Trophoblast cell (in vitro differentiated cells and primary cell): ENCODE measurements around the gene H6PD.

Source experiments
- DNase-seq, 2 donors: peaks; one replicate each; pipeline ENCODE4 v3.0.0-alpha.2; 2016
- H2AFZ ChIP-seq: 2 replicates; pipeline ENCODE4 v1.6.1; 2013; ENCODE audit warnings: low read length, moderate library complexity, mild to moderate bottlenecking; ENCODE audit not compliant: insufficient read depth, poor library complexity
- H2AK5ac ChIP-seq: 2 replicates; pipeline ENCODE4 v1.6.1; 2013; ENCODE audit warnings: mild to moderate bottlenecking, low read length
- H2BK120ac ChIP-seq: 2 replicates; pipeline ENCODE4 v1.6.1; 2013; ENCODE audit warnings: low read length, mild to moderate bottlenecking, moderate library complexity; ENCODE audit not compliant: insufficient read depth, poor library complexity
- H2BK12ac ChIP-seq: 2 replicates; pipeline ENCODE4 v1.6.1; 2013; ENCODE audit warnings: mild to moderate bottlenecking, low read length, moderate library complexity
- H2BK5ac ChIP-seq: 2 replicates; pipeline ENCODE4 v1.6.1; 2013; ENCODE audit warnings: low read length, low read depth, moderate library complexity, mild to moderate bottlenecking; ENCODE audit not compliant: poor library complexity
- H3K14ac ChIP-seq: 2 replicates; pipeline ENCODE4 v1.6.1; 2013; ENCODE audit warnings: mild to moderate bottlenecking, low read length
- H3K18ac ChIP-seq: 2 replicates; pipeline ENCODE4 v1.6.1; 2013; ENCODE audit warnings: mild to moderate bottlenecking, low read length
- H3K23ac ChIP-seq: 2 replicates; pipeline ENCODE4 v1.6.1; 2013; ENCODE audit warnings: low read length
- H3K27ac ChIP-seq: 2 replicates; pipeline ENCODE4 v1.5.1; 2013; ENCODE audit warnings: low read depth, mild to moderate bottlenecking, inconsistent platforms, low read length, moderate library complexity
- H3K27me3 ChIP-seq: 2 replicates; pipeline ENCODE4 v1.6.1; 2013; ENCODE audit warnings: inconsistent platforms, mild to moderate bottlenecking, low read length, moderate library complexity; ENCODE audit not compliant: insufficient read depth
- H3K36me3 ChIP-seq, 2 experiments: 1 replicate in 1 of 2; 2 replicates in 1 of 2; pipeline ENCODE4 v1.6.1; 2013; ENCODE audit warnings: low read length in 2 of 2, mild to moderate bottlenecking in 2 of 2, moderate library complexity in 1 of 2; ENCODE audit not compliant: insufficient read depth in 2 of 2, control insufficient read depth in 1 of 2
- H3K4ac ChIP-seq: 2 replicates; pipeline ENCODE4 v1.6.1; 2013; ENCODE audit warnings: low read depth, mild to moderate bottlenecking, low read length, moderate library complexity
- H3K4me1 ChIP-seq, 2 experiments: 1 replicate in 1 of 2; 2 replicates in 1 of 2; pipeline ENCODE4 v1.6.1; 2013; ENCODE audit warnings: low read length in 2 of 2, mild to moderate bottlenecking in 2 of 2, moderate library complexity in 1 of 2; ENCODE audit not compliant: insufficient read depth in 2 of 2, control insufficient read depth in 1 of 2
- H3K4me2 ChIP-seq: 2 replicates; pipeline ENCODE4 v1.6.1; 2013; ENCODE audit warnings: inconsistent platforms, mild to moderate bottlenecking, low read length, moderate library complexity
- H3K4me3 ChIP-seq: 2 replicates; pipeline ENCODE4 v1.5.1; 2013; ENCODE audit warnings: mild to moderate bottlenecking, low read depth, low read length, inconsistent platforms
- H3K79me1 ChIP-seq: one replicate; pipeline ENCODE4 v1.6.1; 2013; ENCODE audit warnings: low read length
- H3K79me2 ChIP-seq: 2 replicates; pipeline ENCODE4 v1.6.1; 2013; ENCODE audit warnings: low read length, mild to moderate bottlenecking; ENCODE audit not compliant: control insufficient read depth, insufficient read depth, poor library complexity
- H3K9ac ChIP-seq: 2 replicates; pipeline ENCODE4 v1.6.1; 2013; ENCODE audit warnings: mild to moderate bottlenecking, low read length
- H3K9me3 ChIP-seq: 2 replicates; pipeline ENCODE4 v1.6.1; 2013; ENCODE audit warnings: low read depth, mild to moderate bottlenecking, control low read depth, inconsistent platforms, low read length; ENCODE audit not compliant: insufficient read depth
- H4K12ac ChIP-seq: 2 replicates; pipeline ENCODE4 v1.6.1; 2013; ENCODE audit warnings: low read depth, mild to moderate bottlenecking, low read length, moderate library complexity
- H4K8ac ChIP-seq: 2 replicates; pipeline ENCODE4 v1.6.1; 2013; ENCODE audit warnings: low read depth, mild to moderate bottlenecking, low read length, moderate library complexity
- H4K91ac ChIP-seq: one replicate; pipeline ENCODE4 v1.6.1; 2013; ENCODE audit warnings: low read depth, mild to moderate bottlenecking, low read length, moderate library complexity
- WGBS: extraction: QIAGEN DNeasy Blood & Tissue Kit; methylation state at CpG from one replicate; pipeline ENCODE4 v1.1.7; 2013; ENCODE audit warnings: missing lambda C conversion rate; ENCODE audit not compliant: insufficient read length, insufficient coverage; ENCODE audit errors: extremely low coverage; 5-methylcytosine and 5-hydroxymethylcytosine counted together

The H6PD gene

GRCh38 chr1:9315411-9316079 is 81.0 kb downstream of the H6PD start:
- no peak overlapping the region for H3K4me3 ChIP-seq
- no peak overlapping the region for H4K8ac ChIP-seq
- no CpG with 5 or more reads among the region's 20 CpGs for WGBS
- H3K79me1 ChIP-seq = peaks cover 1% of the 10 kb centered on the region
- no peak overlapping the region for H2BK120ac ChIP-seq
- H3K79me2 ChIP-seq = peaks cover 69% of the 10 kb centered on the region
- peaks cover 2% of the 10 kb centered on the region for H3K9me3 ChIP-seq
- peak overlapping the region; percentile 78 for H3K4ac ChIP-seq
- no peak overlapping the region for H4K91ac ChIP-seq
- no peaks in the 10 kb centered on the region for H3K27me3 ChIP-seq
- no peak overlapping the region for H3K23ac ChIP-seq
- no peak overlapping the region for H4K12ac ChIP-seq
- H3K18ac ChIP-seq = peak overlapping the region; percentile 26
- H3K14ac ChIP-seq = no peak overlapping the region
- no peak for DNase-seq
- H3K27ac ChIP-seq = no peak overlapping the region
- no peak overlapping the region for H3K9ac ChIP-seq
- H2AK5ac ChIP-seq = no peak overlapping the region
- no peak overlapping the region for H2AFZ ChIP-seq
- H3K4me1 ChIP-seq = peaks cover 26 to 56% of the 10 kb centered on the region in 2 experiments
- H3K4me2 ChIP-seq = no peak overlapping the region
- H3K36me3 ChIP-seq = peaks cover 53 to 56% of the 10 kb centered on the region in 2 experiments
- no peak overlapping the region for H2BK12ac ChIP-seq
- no peak overlapping the region for H2BK5ac ChIP-seq

- no CpG with 5 or more reads among the region's 7 CpGs for WGBS
- Histone ChIP-seq H2BK5ac (no peak overlapping the region), H2AFZ (no peak overlapping the region), H3K9me3 (peaks cover 2% of the 10 kb centered on the region), H3K4me1 (peaks cover 30 to 59% of the 10 kb centered on the region in 2 experiments), H3K4me2 (no peak overlapping the region), H2BK12ac (no peak overlapping the region), H3K27ac (no peak overlapping the region), H3K79me1 (peaks cover 1% of the 10 kb centered on the region), H4K8ac (no peak overlapping the region), H4K12ac (no peak overlapping the region), H3K36me3 (peaks cover 53 to 56% of the 10 kb centered on the region in 2 experiments), H3K14ac (no peak overlapping the region), H3K9ac (no peak overlapping the region), H3K23ac (no peak overlapping the region), H3K79me2 (peaks cover 67% of the 10 kb centered on the region), H3K4me3 (no peak overlapping the region), H3K18ac (peak overlapping the region; percentile 26), H3K27me3 (no peaks in the 10 kb centered on the region), H2AK5ac (no peak overlapping the region), H4K91ac (no peak overlapping the region), H3K4ac (peak overlapping the region; percentile 78), H2BK120ac (no peak overlapping the region)
- no peak for DNase-seq
Measured at GRCh38 chr1:9316080-9316444, 81.5 kb downstream of the H6PD start.

GRCh38 chr1:9316512-9316911 is 81.9 kb downstream of the H6PD start:
- DNase-seq = no peak
- H3K9me3 ChIP-seq = peaks cover 2% of the 10 kb centered on the region

GRCh38 chr1:9317072-9317471 is 82.5 kb downstream of the H6PD start:
- Histone ChIP-seq H3K4ac (peak overlapping the region; percentile 78), H2BK12ac (no peak overlapping the region), H2BK120ac (no peak overlapping the region), H2BK5ac (no peak overlapping the region), H3K9me3 (peaks cover 2% of the 10 kb centered on the region), H3K4me3 (no peak overlapping the region), H3K36me3 (peaks cover 58 to 63% of the 10 kb centered on the region in 2 experiments), H4K8ac (no peak overlapping the region), H3K23ac (no peak overlapping the region), H3K27ac (no peak overlapping the region), H3K18ac (no peak overlapping the region), H2AK5ac (no peak overlapping the region), H3K27me3 (no peaks in the 10 kb centered on the region), H4K12ac (no peak overlapping the region), H3K79me2 (peaks cover 67% of the 10 kb centered on the region), H3K79me1 (peaks cover 1% of the 10 kb centered on the region), H3K14ac (no peak overlapping the region), H3K4me1 (peaks cover 31 to 60% of the 10 kb centered on the region in 2 experiments), H3K4me2 (no peak overlapping the region), H2AFZ (no peak overlapping the region), H3K9ac (no peak overlapping the region), H4K91ac (no peak overlapping the region)
- DNase-seq = no peak
- WGBS = no CpG with 5 or more reads among the region's 7 CpGs

More at GRCh38 chr1:9316512-9316911, 81.9 kb downstream of the H6PD start:
- WGBS = no CpG with 5 or more reads among the region's 24 CpGs
- Histone ChIP-seq H3K4me1 (peaks cover 33 to 60% of the 10 kb centered on the region in 2 experiments), H2BK12ac (no peak overlapping the region), H3K4ac (peak overlapping the region; percentile 78), H3K4me3 (no peak overlapping the region), H3K27ac (no peak overlapping the region), H4K8ac (no peak overlapping the region), H3K18ac (no peak overlapping the region), H3K79me1 (peaks cover 1% of the 10 kb centered on the region), H3K36me3 (peaks cover 53 to 57% of the 10 kb centered on the region in 2 experiments), H3K27me3 (no peaks in the 10 kb centered on the region), H2AK5ac (no peak overlapping the region), H4K91ac (no peak overlapping the region), H4K12ac (no peak overlapping the region), H2AFZ (no peak overlapping the region), H3K9ac (no peak overlapping the region), H2BK5ac (no peak overlapping the region), H2BK120ac (no peak overlapping the region), H3K79me2 (peaks cover 66% of the 10 kb centered on the region), H3K4me2 (no peak overlapping the region), H3K23ac (no peak overlapping the region), H3K14ac (no peak overlapping the region)
